Measurements from ENCODE around the gene KIRREL3.

The KIRREL3 gene

GRCh38 chr11:126507646-126508045 lies 492.9 kb downstream of the KIRREL3 start:
- DNase-seq (ENCODE audit: low read depth in 1 of 2, low spot score in 1 of 2), result no peak
- Histone ChIP-seq H3K27me3 (ENCODE audit: insufficient read depth, poor library complexity, severe bottlenecking) (no peaks in the 10 kb centered on the region), H3K27ac (replicated peaks) (no peak overlapping the region), H3K4me3 (replicated peaks; ENCODE audit: insufficient read depth, low read length) (no peak overlapping the region)
- no peak for TF ChIP-seq SPI1 (IDR thresholded peaks at IDR 0.05; ENCODE audit: borderline replicate concordance, low read depth)
- TF ChIP-seq GABPA (IDR thresholded peaks at IDR 0.05; ENCODE audit: low read depth), result no peak
- TF ChIP-seq REST (IDR thresholded peaks at IDR 0.05; ENCODE audit: insufficient replicate concordance, low read depth), result no peak
- TF ChIP-seq, protein P1, sequence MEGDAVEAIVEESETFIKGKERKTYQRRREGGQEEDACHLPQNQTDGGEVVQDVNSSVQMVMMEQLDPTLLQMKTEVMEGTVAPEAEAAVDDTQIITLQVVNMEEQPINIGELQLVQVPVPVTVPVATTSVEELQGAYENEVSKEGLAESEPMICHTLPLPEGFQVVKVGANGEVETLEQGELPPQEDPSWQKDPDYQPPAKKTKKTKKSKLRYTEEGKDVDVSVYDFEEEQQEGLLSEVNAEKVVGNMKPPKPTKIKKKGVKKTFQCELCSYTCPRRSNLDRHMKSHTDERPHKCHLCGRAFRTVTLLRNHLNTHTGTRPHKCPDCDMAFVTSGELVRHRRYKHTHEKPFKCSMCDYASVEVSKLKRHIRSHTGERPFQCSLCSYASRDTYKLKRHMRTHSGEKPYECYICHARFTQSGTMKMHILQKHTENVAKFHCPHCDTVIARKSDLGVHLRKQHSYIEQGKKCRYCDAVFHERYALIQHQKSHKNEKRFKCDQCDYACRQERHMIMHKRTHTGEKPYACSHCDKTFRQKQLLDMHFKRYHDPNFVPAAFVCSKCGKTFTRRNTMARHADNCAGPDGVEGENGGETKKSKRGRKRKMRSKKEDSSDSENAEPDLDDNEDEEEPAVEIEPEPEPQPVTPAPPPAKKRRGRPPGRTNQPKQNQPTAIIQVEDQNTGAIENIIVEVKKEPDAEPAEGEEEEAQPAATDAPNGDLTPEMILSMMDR (IDR thresholded peaks at IDR 0.05; ENCODE audit: insufficient read depth, low read length), result no peak
- no peak for TF ChIP-seq POLR2AphosphoS5 (IDR thresholded peaks at IDR 0.05; ENCODE audit: low read depth)

- no peaks in the 10 kb centered on the region for H3K27me3 ChIP-seq (ENCODE audit: insufficient read depth, poor library complexity, severe bottlenecking)
- no peak overlapping the region for H3K27ac ChIP-seq (replicated peaks)
- H3K4me3 ChIP-seq (replicated peaks; ENCODE audit: insufficient read depth, low read length), result no peak overlapping the region
- TF ChIP-seq, protein P1 (IDR thresholded peaks at IDR 0.05; ENCODE audit: insufficient read depth, low read length), result no peak
- no peak for TF ChIP-seq GABPA (IDR thresholded peaks at IDR 0.05; ENCODE audit: low read depth)
- no peak for TF ChIP-seq REST (IDR thresholded peaks at IDR 0.05; ENCODE audit: insufficient replicate concordance, low read depth)
- TF ChIP-seq SPI1 (IDR thresholded peaks at IDR 0.05; ENCODE audit: borderline replicate concordance, low read depth), result no peak
- TF ChIP-seq POLR2AphosphoS5 (IDR thresholded peaks at IDR 0.05; ENCODE audit: low read depth), result no peak
- DNase-seq (ENCODE audit: low read depth in 1 of 2, low spot score in 1 of 2), result no peak
Observed at GRCh38 chr11:126506789-126507188, 493.8 kb downstream of the KIRREL3 start.

DNA sequence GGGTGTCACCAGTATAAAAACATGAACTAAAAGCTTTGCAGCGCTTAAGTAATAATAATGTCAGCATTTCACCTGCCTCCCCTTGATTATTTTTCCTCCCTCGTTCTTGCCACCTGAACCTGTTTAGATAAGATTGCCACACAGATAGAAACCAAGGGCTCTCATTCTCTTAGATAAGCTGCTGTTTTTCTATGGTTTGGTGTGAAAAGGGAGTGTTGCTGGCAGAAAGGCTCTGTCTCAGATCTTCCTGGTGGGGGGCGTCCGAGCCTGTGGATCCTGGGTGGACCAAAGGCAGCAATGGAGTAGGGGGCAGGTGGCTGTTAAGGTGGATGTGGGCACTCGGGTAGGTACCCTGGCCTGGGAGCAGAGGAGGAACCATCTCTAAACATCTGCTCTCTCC lies 497.6 kb downstream of the KIRREL3 start:
- Histone ChIP-seq H3K4me3 (replicated peaks; ENCODE audit: insufficient read depth, low read length) (no peak overlapping the region), H3K27ac (replicated peaks) (no peak overlapping the region), H3K27me3 (ENCODE audit: insufficient read depth, poor library complexity, severe bottlenecking) (no peaks in the 10 kb centered on the region)
- DNase-seq (ENCODE audit: low read depth in 1 of 2, low spot score in 1 of 2), result no peak
- TF ChIP-seq POLR2AphosphoS5 (IDR thresholded peaks at IDR 0.05; ENCODE audit: low read depth) (no peak), GABPA (IDR thresholded peaks at IDR 0.05; ENCODE audit: low read depth) (no peak), REST (IDR thresholded peaks at IDR 0.05; ENCODE audit: insufficient replicate concordance, low read depth) (no peak), SPI1 (IDR thresholded peaks at IDR 0.05; ENCODE audit: borderline replicate concordance, low read depth) (no peak)
- TF ChIP-seq, protein P1 (IDR thresholded peaks at IDR 0.05; ENCODE audit: insufficient read depth, low read length), result no peak

All from HL-60 (cell line).